Neural progenitor cell (in vitro differentiated cells): ENCODE results near the gene CHMP6. TPM values are rescaled to one million over a fixed set of nuclear protein-coding genes. Genes with fewer than 3 reads are reported as not detected.
A peak's percentile ranks its signal among the peaks of the same experiment; 100 is the strongest.

Source experiments
- DNase-seq: peaks from one replicate; pipeline ENCODE4 v3.0.0-alpha.2; 2016; ENCODE audit warnings: low spot score
- H2AFZ ChIP-seq: fragments of 200-600 bp; sonication (generic); replicated peaks from 2 replicates; pipeline ENCODE4 v1.6.1; 2016; ENCODE audit warnings: antibody characterized with exemption
- H3F3A ChIP-seq: fragments of 200-600 bp; sonication (generic); 2 replicates; pipeline ENCODE4 v1.6.1; 2016; ENCODE audit warnings: antibody characterized with exemption, low read depth
- H3K27ac ChIP-seq: fragments of 200-600 bp; sonication (generic); 2 replicates; pipeline ENCODE4 v1.5.1; 2016; ENCODE audit warnings: mild to moderate bottlenecking
- H3K27me3 ChIP-seq: fragments of 200-600 bp; sonication (generic); 2 replicates; pipeline ENCODE4 v1.6.1; 2016; ENCODE audit warnings: mild to moderate bottlenecking, moderate library complexity
- H3K36me3 ChIP-seq: fragments of 200-600 bp; sonication (generic); 2 replicates; pipeline ENCODE4 v1.5.1; 2016
- H3K4me1 ChIP-seq: fragments of 200-600 bp; sonication (generic); 2 replicates; pipeline ENCODE4 v1.6.1; 2016; ENCODE audit warnings: mixed run types
- H3K4me2 ChIP-seq: fragments of 200-600 bp; sonication (generic); 2 replicates; pipeline ENCODE4 v1.6.1; 2016
- H3K4me3 ChIP-seq: fragments of 200-600 bp; sonication (generic); 2 replicates; pipeline ENCODE4 v1.5.1; 2016
- H3K79me2 ChIP-seq: fragments of 200-600 bp; sonication (generic); 2 replicates; pipeline ENCODE4 v1.6.1; 2016; ENCODE audit warnings: low read depth
- H3K9ac ChIP-seq: fragments of 200-600 bp; sonication (generic); 2 replicates; pipeline ENCODE4 v1.6.1; 2016
- H3K9me3 ChIP-seq: fragments of 200-600 bp; sonication (generic); 2 replicates; pipeline ENCODE4 v1.5.1; 2016; ENCODE audit warnings: low read depth
- H4K20me1 ChIP-seq: fragments of 200-600 bp; sonication (generic); 2 replicates; pipeline ENCODE4 v1.6.1; 2016; ENCODE audit warnings: low read depth
- H3K27ac Mint-ChIP-seq: 3 replicates; pipeline ENCODE4 v1.8.0; 2021; ENCODE audit warnings: mixed read lengths
- H3K27me3 Mint-ChIP-seq: 2 replicates; pipeline ENCODE4 v1.8.0; 2022; ENCODE audit warnings: low read depth, mild to moderate bottlenecking, inconsistent platforms, moderate library complexity, mixed read lengths; ENCODE audit not compliant: insufficient read depth
- H3K36me3 Mint-ChIP-seq: 3 replicates; pipeline ENCODE4 v1.8.0; 2021; ENCODE audit warnings: mixed read lengths
- H3K4me1 Mint-ChIP-seq: 3 replicates; pipeline ENCODE4 v1.8.0; 2021; ENCODE audit warnings: mixed read lengths
- H3K4me3 Mint-ChIP-seq: 3 replicates; pipeline ENCODE4 v1.8.0; 2021; ENCODE audit warnings: mild to moderate bottlenecking, moderate library complexity, mixed read lengths
- H3K9me3 Mint-ChIP-seq: 3 replicates; pipeline ENCODE4 v1.8.0; 2020; ENCODE audit warnings: mixed read lengths
- EZH2 ChIP-seq: fragments of 200-600 bp; sonication (generic); IDR thresholded peaks from 2 replicates; pipeline ENCODE4 v1.6.1; 2017; ENCODE audit warnings: antibody characterized with exemption, mild to moderate bottlenecking, moderate library complexity
- EZH2phosphoT487 ChIP-seq: fragments of 200-600 bp; sonication (generic); IDR thresholded peaks from 2 replicates; pipeline ENCODE4 v1.6.1; 2017; ENCODE audit warnings: antibody characterized with exemption
- total RNA-seq: library from RNA; depleted of rRNA; stranded (reverse); fragments of >200 nt; gene quantifications from 2 replicates; pipeline ENCODE4 v1.2.3, GENCODE V29; 2015; ENCODE audit warnings: low replicate concordance
- TF ChIP-seq, protein P1 (sequence below): fragments of 200-600 bp; sonication (generic); IDR thresholded peaks from 2 replicates; pipeline ENCODE4 v1.5.1; 2017; ENCODE audit warnings: antibody characterized with exemption, mild to moderate bottlenecking

Gene CHMP6
- total RNA-seq, 1 donor from 2014 or later: 11.5 TPM

GRCh38 chr17:81012574-81013447 lies 21.2 kb downstream of the CHMP6 start:
- H4K20me1 ChIP-seq: no peaks in the 10 kb centered on the region

DNA sequence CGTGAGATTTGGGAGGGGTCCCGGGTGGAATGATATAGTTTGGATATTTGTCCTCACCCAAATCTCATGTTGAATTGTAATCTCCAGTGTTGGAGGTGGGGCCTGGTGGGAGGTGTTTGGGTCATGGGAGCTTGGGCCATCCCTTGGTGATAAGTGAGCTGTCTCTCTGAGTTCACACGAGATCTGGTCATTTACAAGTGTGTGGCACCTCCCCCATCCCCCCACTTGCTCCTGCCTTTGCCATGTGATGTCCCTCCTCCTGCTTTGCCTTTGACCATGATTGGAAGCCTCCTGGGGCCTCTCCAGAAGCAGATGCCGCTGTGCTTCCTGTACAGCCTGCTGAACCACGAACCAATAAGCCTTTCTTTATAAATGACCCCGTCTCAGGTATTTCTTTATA lies 22.0 kb downstream of the CHMP6 start:
- peaks cover 28% of the 10 kb centered on the region for H3K9me3 Mint-ChIP-seq
- TF ChIP-seq, protein P1, sequence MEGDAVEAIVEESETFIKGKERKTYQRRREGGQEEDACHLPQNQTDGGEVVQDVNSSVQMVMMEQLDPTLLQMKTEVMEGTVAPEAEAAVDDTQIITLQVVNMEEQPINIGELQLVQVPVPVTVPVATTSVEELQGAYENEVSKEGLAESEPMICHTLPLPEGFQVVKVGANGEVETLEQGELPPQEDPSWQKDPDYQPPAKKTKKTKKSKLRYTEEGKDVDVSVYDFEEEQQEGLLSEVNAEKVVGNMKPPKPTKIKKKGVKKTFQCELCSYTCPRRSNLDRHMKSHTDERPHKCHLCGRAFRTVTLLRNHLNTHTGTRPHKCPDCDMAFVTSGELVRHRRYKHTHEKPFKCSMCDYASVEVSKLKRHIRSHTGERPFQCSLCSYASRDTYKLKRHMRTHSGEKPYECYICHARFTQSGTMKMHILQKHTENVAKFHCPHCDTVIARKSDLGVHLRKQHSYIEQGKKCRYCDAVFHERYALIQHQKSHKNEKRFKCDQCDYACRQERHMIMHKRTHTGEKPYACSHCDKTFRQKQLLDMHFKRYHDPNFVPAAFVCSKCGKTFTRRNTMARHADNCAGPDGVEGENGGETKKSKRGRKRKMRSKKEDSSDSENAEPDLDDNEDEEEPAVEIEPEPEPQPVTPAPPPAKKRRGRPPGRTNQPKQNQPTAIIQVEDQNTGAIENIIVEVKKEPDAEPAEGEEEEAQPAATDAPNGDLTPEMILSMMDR: no peak
- Histone ChIP-seq H3K4me2 (no peak overlapping the region), H3F3A (peaks cover 20% of the 10 kb centered on the region), H3K9ac (no peak overlapping the region), H2AFZ (no peak overlapping the region), H3K79me2 (no peaks in the 10 kb centered on the region), H3K9me3 (peaks cover 8% of the 10 kb centered on the region), H3K27me3 (no peaks in the 10 kb centered on the region), H3K27ac (no peak overlapping the region), H3K36me3 (no peaks in the 10 kb centered on the region), H3K4me1 (peaks cover 10% of the 10 kb centered on the region), H3K4me3 (no peak overlapping the region), H4K20me1 (no peaks in the 10 kb centered on the region)
- peak overlapping the region; percentile 70 for H3K27ac Mint-ChIP-seq
- H3K4me3 Mint-ChIP-seq: peak overlapping the region; percentile 34
- H3K36me3 Mint-ChIP-seq: peaks cover 3% of the 10 kb centered on the region
- DNase-seq: no peak
- peaks cover 30% of the 10 kb centered on the region for H3K4me1 Mint-ChIP-seq
- H3K27me3 Mint-ChIP-seq: peaks cover 3% of the 10 kb centered on the region

More at GRCh38 chr17:81012574-81013447, 21.2 kb downstream of the CHMP6 start:
- Histone ChIP-seq H3K79me2 (no peaks in the 10 kb centered on the region), H3K9me3 (peaks cover 8% of the 10 kb centered on the region), H3K4me3 (no peak overlapping the region), H3K4me2 (no peak overlapping the region), H3K27me3 (peaks cover 5% of the 10 kb centered on the region), H2AFZ (no peak overlapping the region), H3K27ac (no peak overlapping the region), H3K36me3 (no peaks in the 10 kb centered on the region), H3K9ac (no peak overlapping the region), H3K4me1 (peaks cover 2% of the 10 kb centered on the region), H3F3A (peaks cover 12% of the 10 kb centered on the region)
- peaks cover 3% of the 10 kb centered on the region for H3K36me3 Mint-ChIP-seq
- no peak for TF ChIP-seq EZH2phosphoT487
- TF ChIP-seq, protein P1: no peak
- TF ChIP-seq EZH2: no peak
- H3K27ac Mint-ChIP-seq: no peak overlapping the region
- peaks cover 28% of the 10 kb centered on the region for H3K9me3 Mint-ChIP-seq
- peaks cover 3% of the 10 kb centered on the region for H3K27me3 Mint-ChIP-seq
- H3K4me3 Mint-ChIP-seq: peak overlapping the region; percentile 34
- H3K4me1 Mint-ChIP-seq: peaks cover 22% of the 10 kb centered on the region
- DNase-seq: no peak

- Histone ChIP-seq H3K36me3 (no peaks in the 10 kb centered on the region), H3K4me1 (peaks cover 18% of the 10 kb centered on the region), H3K9me3 (peaks cover 8% of the 10 kb centered on the region), H2AFZ (no peak overlapping the region), H3K9ac (no peak overlapping the region), H3K79me2 (no peaks in the 10 kb centered on the region), H3K27me3 (no peaks in the 10 kb centered on the region), H3K27ac (no peak overlapping the region), H3K4me2 (no peak overlapping the region), H3K4me3 (no peak overlapping the region), H4K20me1 (no peaks in the 10 kb centered on the region), H3F3A (peaks cover 28% of the 10 kb centered on the region)
- Mint-ChIP-seq H3K27ac (no peak overlapping the region), H3K36me3 (peaks cover 3% of the 10 kb centered on the region), H3K4me3 (no peak overlapping the region), H3K27me3 (peaks cover 3% of the 10 kb centered on the region), H3K9me3 (peaks cover 28% of the 10 kb centered on the region), H3K4me1 (peaks cover 43% of the 10 kb centered on the region)
- no peak for DNase-seq
- TF ChIP-seq EZH2 (no peak), EZH2phosphoT487 (no peak)
- TF ChIP-seq, protein P1: no peak
These were observed 23.5 kb downstream of the CHMP6 start for GRCh38 chr17:81015136-81015535.
